GM23338 (cell line): Measurements from ENCODE around the gene TCN2. TPM values are rescaled to one million over a fixed set of nuclear protein-coding genes. Genes with fewer than 3 reads are reported as not detected.

ENCODE experiments used
- ATAC-seq: fragments of 200-7000 bp; cut with Tn5 transposase; 3 replicates; pipeline ENCODE4 v1.9.1; 2020
- DNase-seq: peaks from one replicate; pipeline ENCODE4 v3.0.0-alpha.2; 2015; ENCODE audit warnings: low spot score
- H2AFZ ChIP-seq: fragments of 200-600 bp; sonication (generic); 2 replicates; pipeline ENCODE4 v1.8.0; 2016; ENCODE audit warnings: antibody characterized with exemption, mild to moderate bottlenecking, moderate library complexity
- H3F3A ChIP-seq: fragments of 200-600 bp; sonication (generic); replicated peaks from 2 replicates; pipeline ENCODE4 v1.8.0; 2017; ENCODE audit warnings: antibody characterized with exemption, mixed run types, low read depth
- H3K27ac ChIP-seq: fragments of 200-600 bp; sonication (generic); 2 replicates; pipeline ENCODE4 v1.6.1; 2016; ENCODE audit warnings: low read depth
- H3K27me3 ChIP-seq: fragments of 200-600 bp; sonication (generic); 2 replicates; pipeline ENCODE4 v1.8.0; 2016; ENCODE audit warnings: mild to moderate bottlenecking, mixed run types, moderate library complexity; ENCODE audit not compliant: insufficient read depth
- H3K36me3 ChIP-seq: fragments of 200-600 bp; sonication (generic); 2 replicates; pipeline ENCODE4 v1.8.0; 2016; ENCODE audit warnings: mild to moderate bottlenecking; ENCODE audit not compliant: insufficient read depth
- H3K4me1 ChIP-seq: fragments of 200-600 bp; sonication (generic); 2 replicates; pipeline ENCODE4 v1.8.0; 2016; ENCODE audit warnings: mild to moderate bottlenecking, moderate library complexity; ENCODE audit not compliant: insufficient read depth
- H3K4me2 ChIP-seq: fragments of 200-600 bp; sonication (generic); 2 replicates; pipeline ENCODE4 v1.7.1; 2017; ENCODE audit warnings: mixed run types
- H3K4me3 ChIP-seq: fragments of 200-600 bp; sonication (generic); 2 replicates; pipeline ENCODE4 v1.6.1; 2016; ENCODE audit warnings: mixed run types
- H3K79me2 ChIP-seq: fragments of 200-600 bp; sonication (generic); replicated peaks from 2 replicates; pipeline ENCODE4 v1.8.0; 2017; ENCODE audit warnings: mild to moderate bottlenecking; ENCODE audit not compliant: insufficient read depth
- H3K9me2 ChIP-seq: fragments of 200-600 bp; sonication (generic); 2 replicates; pipeline ENCODE4 v1.8.0; 2017; ENCODE audit not compliant: insufficient read depth
- H4K20me1 ChIP-seq: fragments of 200-600 bp; sonication (generic); replicated peaks from 2 replicates; pipeline ENCODE4 v1.8.0; 2017; ENCODE audit warnings: mild to moderate bottlenecking; ENCODE audit not compliant: insufficient read depth
- H3K27ac Mint-ChIP-seq: 2 replicates; pipeline ENCODE4 v1.8.0; 2020; ENCODE audit warnings: inconsistent platforms, mild to moderate bottlenecking, moderate library complexity, mixed read lengths
- H3K27me3 Mint-ChIP-seq: 3 replicates; pipeline ENCODE4 v1.8.0; 2022; ENCODE audit warnings: low read depth, mild to moderate bottlenecking, moderate library complexity, mixed read lengths, inconsistent platforms; ENCODE audit not compliant: insufficient read depth, poor library complexity
- H3K36me3 Mint-ChIP-seq: 3 replicates; pipeline ENCODE4 v1.8.0; 2021; ENCODE audit warnings: low read depth, mild to moderate bottlenecking, inconsistent platforms, moderate library complexity, mixed read lengths
- H3K4me1 Mint-ChIP-seq: 3 replicates; pipeline ENCODE4 v1.8.0; 2020; ENCODE audit warnings: mild to moderate bottlenecking, inconsistent platforms, mixed read lengths
- H3K4me3 Mint-ChIP-seq: 3 replicates; pipeline ENCODE4 v1.8.0; 2021; ENCODE audit warnings: moderate library complexity, mild to moderate bottlenecking, inconsistent platforms, mixed read lengths
- H3K9me3 Mint-ChIP-seq: 3 replicates; pipeline ENCODE4 v1.8.0; 2020; ENCODE audit warnings: moderate library complexity, mild to moderate bottlenecking, inconsistent platforms, mixed read lengths
- CREB1 ChIP-seq: fragments of 250-450 bp; sonication (Bioruptor Pico); IDR thresholded peaks from 2 replicates; pipeline ENCODE4 v1.5.0; 2020; ENCODE audit warnings: low read depth, mild to moderate bottlenecking, moderate library complexity
- EZH2 ChIP-seq: fragments of 200-600 bp; sonication (generic); IDR thresholded peaks from one replicate; pipeline ENCODE4 v1.8.0; 2017; ENCODE audit warnings: antibody characterized with exemption, mild to moderate bottlenecking, low read depth; ENCODE audit not compliant: unreplicated experiment
- EZH2phosphoT487 ChIP-seq: fragments of 200-600 bp; sonication (generic); IDR thresholded peaks from one replicate; pipeline ENCODE4 v1.8.1; 2018; ENCODE audit warnings: antibody characterized with exemption; ENCODE audit not compliant: unreplicated experiment
- JUNB ChIP-seq: IDR thresholded peaks from one replicate; pipeline ENCODE4 v1.6.1; 2016; ENCODE audit warnings: antibody characterized with exemption; ENCODE audit not compliant: unreplicated experiment
- NANOG ChIP-seq: IDR thresholded peaks from 2 replicates; pipeline ENCODE4 v1.6.1; 2016; ENCODE audit warnings: antibody characterized with exemption, borderline replicate concordance
- POLR2AphosphoS5 ChIP-seq: IDR thresholded peaks from 2 replicates; pipeline ENCODE4 v1.6.1; 2016; ENCODE audit warnings: antibody characterized with exemption, low read depth
- STAT1 ChIP-seq: IDR thresholded peaks from one replicate; pipeline ENCODE4 v1.6.1; 2016; ENCODE audit warnings: antibody characterized with exemption; ENCODE audit not compliant: unreplicated experiment
- ZNF114 ChIP-seq: fragments of 250-450 bp; sonication (Bioruptor Pico); IDR thresholded peaks from 2 replicates; pipeline ENCODE4 v1.5.0; 2020; ENCODE audit warnings: mild to moderate bottlenecking, moderate library complexity
- ZNF331 ChIP-seq: fragments of 250-450 bp; sonication (Bioruptor Pico); IDR thresholded peaks from 2 replicates; pipeline ENCODE4 v1.5.0; 2020; ENCODE audit warnings: low read depth, mild to moderate bottlenecking, moderate library complexity
- polyA plus RNA-seq: library from polyadenylated mRNA; unstranded; fragments of >200 nt; fragmentation: Nextera tagmentation; extraction: Ambion mirVana; gene quantifications from 2 replicates; pipeline ENCODE4 v1.2.1, GENCODE V29; 2016
- total RNA-seq: library from RNA; depleted of rRNA; stranded (reverse); fragments of >200 nt; shearing (Covaris generic); gene quantifications from 2 replicates; pipeline ENCODE4 v1.2.3, GENCODE V29; 2014
- TF ChIP-seq, protein P1 (sequence below): fragments of 250-450 bp; sonication (Bioruptor Pico); IDR thresholded peaks from 2 replicates; pipeline ENCODE4 v1.5.0; 2020; ENCODE audit warnings: mild to moderate bottlenecking, moderate library complexity
- TF ChIP-seq, protein P2 (sequence below): IDR thresholded peaks from one replicate; pipeline ENCODE4 v1.6.1; 2018; ENCODE audit warnings: antibody characterized with exemption; ENCODE audit not compliant: unreplicated experiment
- TF ChIP-seq, protein P3 (sequence below): IDR thresholded peaks from 2 replicates; pipeline ENCODE4 v1.6.1; 2016; ENCODE audit warnings: antibody characterized with exemption
- TF ChIP-seq, protein P4 (sequence below), 2 experiments: fragments of 200-600 bp in 1 of 2; sonication (generic) in 1 of 2; conservative IDR thresholded peaks; 2 replicates each; pipeline versions ENCODE4 v1.5.1 to v1.6.1; 2016 to 2017; ENCODE audit warnings: antibody characterized with exemption in 2 of 2, low read depth in 2 of 2, mild to moderate bottlenecking in 2 of 2, moderate library complexity in 1 of 2

Gene TCN2
- total and polyA plus RNA-seq, 2 experiments from 2014 or later, result 12.9 to 38.1 TPM

DNA sequence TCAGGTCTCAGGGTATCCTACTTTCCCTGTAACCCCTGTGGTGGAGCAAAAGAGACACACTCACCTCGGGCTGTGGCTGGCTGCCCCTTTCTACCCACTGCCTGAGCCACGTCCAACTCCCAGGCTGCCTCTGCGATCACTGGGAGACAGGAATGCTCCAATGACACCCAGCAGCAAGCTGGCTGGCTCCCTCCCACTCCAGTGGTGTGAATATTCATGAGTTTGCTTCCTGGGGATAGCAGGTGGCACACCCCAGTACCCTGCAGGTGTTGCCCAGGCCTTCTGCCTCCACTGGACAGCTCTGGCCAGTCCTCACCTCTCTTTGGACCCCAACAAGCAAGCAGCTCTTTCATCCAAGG is 42.2 kb upstream of the TCN2 start:
- Histone ChIP-seq H3K4me3 (no peak overlapping the region), H3K27me3 (no peaks in the 10 kb centered on the region), H3K9me2 (no peaks in the 10 kb centered on the region), H4K20me1 (no peaks in the 10 kb centered on the region), H3K27ac (no peak overlapping the region), H3F3A (no peaks in the 10 kb centered on the region), H3K79me2 (no peaks in the 10 kb centered on the region), H3K4me2 (peak overlapping the region; percentile 38; the same call in 1 of the 2 replicates), H2AFZ (no peak overlapping the region), H3K4me1 (peaks cover 26% of the 10 kb centered on the region), H3K36me3 (no peaks in the 10 kb centered on the region)
- peaks cover 5% of the 10 kb centered on the region for H3K27me3 Mint-ChIP-seq
- peak; percentile 52 for DNase-seq
- no peaks in the 10 kb centered on the region for H3K9me3 Mint-ChIP-seq
- H3K36me3 Mint-ChIP-seq, result no peaks in the 10 kb centered on the region
- peaks cover 38% of the 10 kb centered on the region for H3K4me1 Mint-ChIP-seq
- TF ChIP-seq EZH2phosphoT487, result no peak
- TF ChIP-seq EZH2, result no peak
- no peak for TF ChIP-seq ZNF331 (CRISPR knock-in tag)
- no peak for TF ChIP-seq POLR2AphosphoS5
- no peak for TF ChIP-seq ZNF114 (CRISPR knock-in tag)
- TF ChIP-seq, protein P1, sequence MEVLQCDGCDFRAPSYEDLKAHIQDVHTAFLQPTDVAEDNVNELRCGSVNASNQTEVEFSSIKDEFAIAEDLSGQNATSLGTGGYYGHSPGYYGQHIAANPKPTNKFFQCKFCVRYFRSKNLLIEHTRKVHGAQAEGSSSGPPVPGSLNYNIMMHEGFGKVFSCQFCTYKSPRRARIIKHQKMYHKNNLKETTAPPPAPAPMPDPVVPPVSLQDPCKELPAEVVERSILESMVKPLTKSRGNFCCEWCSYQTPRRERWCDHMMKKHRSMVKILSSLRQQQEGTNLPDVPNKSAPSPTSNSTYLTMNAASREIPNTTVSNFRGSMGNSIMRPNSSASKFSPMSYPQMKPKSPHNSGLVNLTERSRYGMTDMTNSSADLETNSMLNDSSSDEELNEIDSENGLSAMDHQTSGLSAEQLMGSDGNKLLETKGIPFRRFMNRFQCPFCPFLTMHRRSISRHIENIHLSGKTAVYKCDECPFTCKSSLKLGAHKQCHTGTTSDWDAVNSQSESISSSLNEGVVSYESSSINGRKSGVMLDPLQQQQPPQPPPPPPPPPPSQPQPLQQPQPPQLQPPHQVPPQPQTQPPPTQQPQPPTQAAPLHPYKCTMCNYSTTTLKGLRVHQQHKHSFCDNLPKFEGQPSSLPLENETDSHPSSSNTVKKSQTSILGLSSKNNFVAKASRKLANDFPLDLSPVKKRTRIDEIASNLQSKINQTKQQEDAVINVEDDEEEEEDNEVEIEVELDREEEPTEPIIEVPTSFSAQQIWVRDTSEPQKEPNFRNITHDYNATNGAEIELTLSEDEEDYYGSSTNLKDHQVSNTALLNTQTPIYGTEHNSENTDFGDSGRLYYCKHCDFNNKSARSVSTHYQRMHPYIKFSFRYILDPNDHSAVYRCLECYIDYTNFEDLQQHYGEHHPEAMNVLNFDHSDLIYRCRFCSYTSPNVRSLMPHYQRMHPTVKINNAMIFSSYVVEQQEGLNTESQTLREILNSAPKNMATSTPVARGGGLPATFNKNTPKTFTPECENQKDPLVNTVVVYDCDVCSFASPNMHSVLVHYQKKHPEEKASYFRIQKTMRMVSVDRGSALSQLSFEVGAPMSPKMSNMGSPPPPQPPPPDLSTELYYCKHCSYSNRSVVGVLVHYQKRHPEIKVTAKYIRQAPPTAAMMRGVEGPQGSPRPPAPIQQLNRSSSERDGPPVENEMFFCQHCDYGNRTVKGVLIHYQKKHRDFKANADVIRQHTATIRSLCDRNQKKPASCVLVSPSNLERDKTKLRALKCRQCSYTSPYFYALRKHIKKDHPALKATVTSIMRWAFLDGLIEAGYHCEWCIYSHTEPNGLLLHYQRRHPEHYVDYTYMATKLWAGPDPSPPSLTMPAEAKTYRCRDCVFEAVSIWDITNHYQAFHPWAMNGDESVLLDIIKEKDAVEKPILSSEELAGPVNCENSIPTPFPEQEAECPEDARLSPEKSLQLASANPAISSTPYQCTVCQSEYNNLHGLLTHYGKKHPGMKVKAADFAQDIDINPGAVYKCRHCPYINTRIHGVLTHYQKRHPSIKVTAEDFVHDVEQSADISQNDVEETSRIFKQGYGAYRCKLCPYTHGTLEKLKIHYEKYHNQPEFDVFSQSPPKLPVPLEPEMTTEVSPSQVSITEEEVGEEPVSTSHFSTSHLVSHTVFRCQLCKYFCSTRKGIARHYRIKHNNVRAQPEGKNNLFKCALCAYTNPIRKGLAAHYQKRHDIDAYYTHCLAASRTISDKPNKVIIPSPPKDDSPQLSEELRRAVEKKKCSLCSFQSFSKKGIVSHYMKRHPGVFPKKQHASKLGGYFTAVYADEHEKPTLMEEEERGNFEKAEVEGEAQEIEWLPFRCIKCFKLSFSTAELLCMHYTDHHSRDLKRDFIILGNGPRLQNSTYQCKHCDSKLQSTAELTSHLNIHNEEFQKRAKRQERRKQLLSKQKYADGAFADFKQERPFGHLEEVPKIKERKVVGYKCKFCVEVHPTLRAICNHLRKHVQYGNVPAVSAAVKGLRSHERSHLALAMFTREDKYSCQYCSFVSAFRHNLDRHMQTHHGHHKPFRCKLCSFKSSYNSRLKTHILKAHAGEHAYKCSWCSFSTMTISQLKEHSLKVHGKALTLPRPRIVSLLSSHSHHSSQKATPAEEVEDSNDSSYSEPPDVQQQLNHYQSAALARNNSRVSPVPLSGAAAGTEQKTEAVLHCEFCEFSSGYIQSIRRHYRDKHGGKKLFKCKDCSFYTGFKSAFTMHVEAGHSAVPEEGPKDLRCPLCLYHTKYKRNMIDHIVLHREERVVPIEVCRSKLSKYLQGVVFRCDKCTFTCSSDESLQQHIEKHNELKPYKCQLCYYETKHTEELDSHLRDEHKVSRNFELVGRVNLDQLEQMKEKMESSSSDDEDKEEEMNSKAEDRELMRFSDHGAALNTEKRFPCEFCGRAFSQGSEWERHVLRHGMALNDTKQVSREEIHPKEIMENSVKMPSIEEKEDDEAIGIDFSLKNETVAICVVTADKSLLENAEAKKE (CRISPR knock-in tag), result no peak
- TF ChIP-seq, protein P2, sequence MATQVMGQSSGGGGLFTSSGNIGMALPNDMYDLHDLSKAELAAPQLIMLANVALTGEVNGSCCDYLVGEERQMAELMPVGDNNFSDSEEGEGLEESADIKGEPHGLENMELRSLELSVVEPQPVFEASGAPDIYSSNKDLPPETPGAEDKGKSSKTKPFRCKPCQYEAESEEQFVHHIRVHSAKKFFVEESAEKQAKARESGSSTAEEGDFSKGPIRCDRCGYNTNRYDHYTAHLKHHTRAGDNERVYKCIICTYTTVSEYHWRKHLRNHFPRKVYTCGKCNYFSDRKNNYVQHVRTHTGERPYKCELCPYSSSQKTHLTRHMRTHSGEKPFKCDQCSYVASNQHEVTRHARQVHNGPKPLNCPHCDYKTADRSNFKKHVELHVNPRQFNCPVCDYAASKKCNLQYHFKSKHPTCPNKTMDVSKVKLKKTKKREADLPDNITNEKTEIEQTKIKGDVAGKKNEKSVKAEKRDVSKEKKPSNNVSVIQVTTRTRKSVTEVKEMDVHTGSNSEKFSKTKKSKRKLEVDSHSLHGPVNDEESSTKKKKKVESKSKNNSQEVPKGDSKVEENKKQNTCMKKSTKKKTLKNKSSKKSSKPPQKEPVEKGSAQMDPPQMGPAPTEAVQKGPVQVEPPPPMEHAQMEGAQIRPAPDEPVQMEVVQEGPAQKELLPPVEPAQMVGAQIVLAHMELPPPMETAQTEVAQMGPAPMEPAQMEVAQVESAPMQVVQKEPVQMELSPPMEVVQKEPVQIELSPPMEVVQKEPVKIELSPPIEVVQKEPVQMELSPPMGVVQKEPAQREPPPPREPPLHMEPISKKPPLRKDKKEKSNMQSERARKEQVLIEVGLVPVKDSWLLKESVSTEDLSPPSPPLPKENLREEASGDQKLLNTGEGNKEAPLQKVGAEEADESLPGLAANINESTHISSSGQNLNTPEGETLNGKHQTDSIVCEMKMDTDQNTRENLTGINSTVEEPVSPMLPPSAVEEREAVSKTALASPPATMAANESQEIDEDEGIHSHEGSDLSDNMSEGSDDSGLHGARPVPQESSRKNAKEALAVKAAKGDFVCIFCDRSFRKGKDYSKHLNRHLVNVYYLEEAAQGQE, result no peak
- TF ChIP-seq CREB1 (CRISPR knock-in tag), result no peak
- no peak for TF ChIP-seq STAT1
- TF ChIP-seq, protein P3, sequence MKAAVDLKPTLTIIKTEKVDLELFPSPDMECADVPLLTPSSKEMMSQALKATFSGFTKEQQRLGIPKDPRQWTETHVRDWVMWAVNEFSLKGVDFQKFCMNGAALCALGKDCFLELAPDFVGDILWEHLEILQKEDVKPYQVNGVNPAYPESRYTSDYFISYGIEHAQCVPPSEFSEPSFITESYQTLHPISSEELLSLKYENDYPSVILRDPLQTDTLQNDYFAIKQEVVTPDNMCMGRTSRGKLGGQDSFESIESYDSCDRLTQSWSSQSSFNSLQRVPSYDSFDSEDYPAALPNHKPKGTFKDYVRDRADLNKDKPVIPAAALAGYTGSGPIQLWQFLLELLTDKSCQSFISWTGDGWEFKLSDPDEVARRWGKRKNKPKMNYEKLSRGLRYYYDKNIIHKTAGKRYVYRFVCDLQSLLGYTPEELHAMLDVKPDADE, result no peak
- TF ChIP-seq JUNB, result no peak
- TF ChIP-seq, protein P4, sequence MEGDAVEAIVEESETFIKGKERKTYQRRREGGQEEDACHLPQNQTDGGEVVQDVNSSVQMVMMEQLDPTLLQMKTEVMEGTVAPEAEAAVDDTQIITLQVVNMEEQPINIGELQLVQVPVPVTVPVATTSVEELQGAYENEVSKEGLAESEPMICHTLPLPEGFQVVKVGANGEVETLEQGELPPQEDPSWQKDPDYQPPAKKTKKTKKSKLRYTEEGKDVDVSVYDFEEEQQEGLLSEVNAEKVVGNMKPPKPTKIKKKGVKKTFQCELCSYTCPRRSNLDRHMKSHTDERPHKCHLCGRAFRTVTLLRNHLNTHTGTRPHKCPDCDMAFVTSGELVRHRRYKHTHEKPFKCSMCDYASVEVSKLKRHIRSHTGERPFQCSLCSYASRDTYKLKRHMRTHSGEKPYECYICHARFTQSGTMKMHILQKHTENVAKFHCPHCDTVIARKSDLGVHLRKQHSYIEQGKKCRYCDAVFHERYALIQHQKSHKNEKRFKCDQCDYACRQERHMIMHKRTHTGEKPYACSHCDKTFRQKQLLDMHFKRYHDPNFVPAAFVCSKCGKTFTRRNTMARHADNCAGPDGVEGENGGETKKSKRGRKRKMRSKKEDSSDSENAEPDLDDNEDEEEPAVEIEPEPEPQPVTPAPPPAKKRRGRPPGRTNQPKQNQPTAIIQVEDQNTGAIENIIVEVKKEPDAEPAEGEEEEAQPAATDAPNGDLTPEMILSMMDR (conservative IDR thresholded peaks at IDR 0.05; ENCODE audit: low read depth in 2 of 2), result no peak
- no peak for TF ChIP-seq NANOG
- H3K4me3 Mint-ChIP-seq, result no peak overlapping the region
- H3K27ac Mint-ChIP-seq, result no peak overlapping the region
- ATAC-seq, result peak; percentile 62
